Left kidney (tissue), 2 donors: ENCODE results near the gene PPARA. TPM values are rescaled to one million over a fixed set of nuclear protein-coding genes. Genes with fewer than 3 reads are reported as not detected.

Experiments
- DNase-seq: peaks from one replicate; pipeline ENCODE4 v3.0.0-alpha.2; 2013
- polyA plus RNA-seq: library from polyadenylated mRNA; unstranded; fragments of 120-200 nt; gene quantifications from one replicate; pipeline ENCODE4 v1.2.1, GENCODE V29; 2013; ENCODE audit not compliant: insufficient read length

Gene PPARA
- polyA plus RNA-seq, 1 donor, result 32.4 TPM

GRCh38 chr22:46272762-46273431 is 122.6 kb downstream of the PPARA start:
- DNase-seq, result no peak

GRCh38 chr22:46273432-46274148 is 123.3 kb downstream of the PPARA start:
- no peak for DNase-seq

DNA sequence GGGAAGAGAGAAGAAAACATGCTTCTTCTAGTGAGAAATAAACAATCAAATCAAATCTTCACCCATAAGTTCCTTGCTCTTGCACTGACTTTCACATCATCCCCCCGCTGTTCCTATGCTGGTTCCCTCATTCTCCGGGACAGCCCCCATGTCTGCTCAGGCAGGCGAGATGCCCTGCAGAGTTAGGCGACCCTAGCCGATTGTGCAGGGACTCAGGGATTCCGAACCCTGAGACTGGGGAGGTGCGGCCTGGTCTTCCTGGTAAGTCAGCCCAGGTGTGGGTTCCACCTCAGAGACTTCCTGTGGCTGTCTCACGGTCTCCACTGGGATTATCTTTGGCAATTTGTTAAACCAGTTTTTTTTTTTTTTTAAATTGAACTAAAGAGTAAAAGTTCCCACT is 124.1 kb downstream of the PPARA start:
- DNase-seq, result no peak

- DNase-seq, result no peak
These were observed 125.3 kb downstream of the PPARA start for GRCh38 chr22:46275455-46276122.

- DNase-seq, result no peak
These were observed 126.2 kb downstream of the PPARA start for GRCh38 chr22:46276563-46276962.

DNA sequence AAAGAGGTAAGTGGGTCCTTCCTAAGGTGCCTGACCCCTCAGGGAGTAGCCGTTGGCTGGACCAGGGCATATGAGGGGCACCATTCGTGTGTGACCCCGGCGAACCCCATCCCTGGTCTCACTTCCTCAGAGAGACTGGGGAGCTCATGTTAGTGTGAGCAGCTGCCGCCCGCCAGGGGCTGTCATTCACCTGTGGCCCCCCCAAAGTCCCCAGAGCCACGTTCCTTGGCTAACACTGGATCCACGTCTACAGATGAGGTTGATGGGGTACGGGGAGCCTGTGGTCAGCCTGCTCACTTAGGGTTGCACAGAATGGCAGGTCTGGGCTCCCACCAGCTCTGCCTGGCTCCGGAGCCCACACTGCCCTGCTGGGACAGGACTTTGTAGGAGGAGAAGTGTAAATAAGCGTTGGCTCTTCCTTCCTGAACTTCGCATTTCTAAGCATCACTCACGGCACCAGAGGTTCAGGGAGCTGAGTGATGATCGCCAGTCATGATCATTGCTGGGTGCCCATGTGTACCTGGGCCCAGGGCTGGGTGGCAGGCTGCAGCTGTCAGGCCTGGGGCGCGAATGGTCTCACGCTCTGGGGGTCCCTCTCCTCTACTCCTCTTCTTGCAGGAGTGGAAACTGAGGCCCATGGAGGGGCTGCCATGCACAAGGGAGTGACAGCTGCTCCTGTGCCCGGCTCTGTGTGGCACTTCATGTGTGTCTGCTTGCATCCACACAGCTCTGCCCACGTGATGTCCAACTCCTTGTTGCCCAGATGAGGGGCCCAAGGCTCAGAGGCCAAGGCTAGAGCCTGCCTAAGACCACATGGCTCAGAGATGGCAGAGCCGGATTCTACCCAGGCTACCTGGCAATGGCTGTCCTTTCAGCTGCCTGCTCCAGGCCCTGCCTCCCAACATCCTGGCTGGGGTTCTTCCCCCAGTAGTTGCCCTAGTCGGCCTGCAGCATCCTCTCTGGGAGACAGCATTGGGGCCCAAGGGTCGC is 128.6 kb downstream of the PPARA start:
- no peak for DNase-seq

- DNase-seq, result no peak
These were observed 129.9 kb downstream of the PPARA start for GRCh38 chr22:46280063-46280817.

- DNase-seq, result no peak
These were observed 130.8 kb downstream of the PPARA start for GRCh38 chr22:46280999-46281623.

GRCh38 chr22:46281866-46282678 is 131.7 kb downstream of the PPARA start:
- no peak for DNase-seq

GRCh38 chr22:46286006-46286405 is 135.7 kb downstream of the PPARA start:
- DNase-seq, result no peak

GRCh38 chr22:46286941-46287872 is 136.9 kb downstream of the PPARA start:
- DNase-seq, result no peak

DNA sequence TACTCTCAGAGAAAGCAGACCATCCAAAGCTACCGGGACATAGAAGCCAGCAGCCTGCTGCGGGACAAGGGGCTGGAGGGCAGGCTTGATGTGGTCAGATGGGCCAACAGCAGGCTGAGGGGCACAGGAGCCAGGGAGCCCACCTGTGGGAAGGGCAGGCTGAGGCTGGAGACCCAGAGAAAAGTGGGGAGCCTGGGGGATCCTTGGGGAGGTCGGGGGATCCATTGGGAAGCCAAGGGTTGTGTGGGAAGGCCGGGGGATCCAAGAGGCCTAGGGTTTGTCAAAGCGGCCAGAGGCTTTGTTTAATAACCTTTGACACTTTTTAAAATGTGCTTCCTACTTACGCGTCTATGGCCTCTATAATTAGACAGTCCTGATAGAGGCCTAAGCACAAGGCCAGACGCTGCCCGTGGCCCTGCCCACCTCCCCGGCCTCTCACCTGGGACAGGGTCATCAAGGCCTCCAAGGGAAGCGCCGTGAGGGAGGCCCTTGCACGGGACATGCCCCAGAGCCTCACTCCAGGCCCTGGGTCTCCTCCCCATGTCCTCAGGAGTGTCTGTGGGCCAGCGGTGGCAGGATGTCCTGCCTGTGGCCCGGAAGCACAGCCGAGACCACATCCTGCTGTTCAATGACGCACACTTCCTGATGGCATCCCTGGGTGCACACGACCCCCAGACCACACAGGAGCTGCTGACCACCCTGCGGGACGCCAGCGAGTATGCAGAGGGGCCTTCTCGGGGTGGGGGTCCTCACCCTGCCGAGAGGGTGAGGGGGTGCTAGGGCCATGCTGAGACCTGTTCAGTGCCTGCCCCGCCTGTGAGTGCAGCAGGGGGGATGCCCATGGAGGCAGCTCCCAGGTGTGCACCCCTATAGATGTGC is 137.8 kb downstream of the PPARA start:
- no peak for DNase-seq

- no peak for DNase-seq
These were observed 138.5 kb downstream of the PPARA start for GRCh38 chr22:46288846-46289243.

DNA sequence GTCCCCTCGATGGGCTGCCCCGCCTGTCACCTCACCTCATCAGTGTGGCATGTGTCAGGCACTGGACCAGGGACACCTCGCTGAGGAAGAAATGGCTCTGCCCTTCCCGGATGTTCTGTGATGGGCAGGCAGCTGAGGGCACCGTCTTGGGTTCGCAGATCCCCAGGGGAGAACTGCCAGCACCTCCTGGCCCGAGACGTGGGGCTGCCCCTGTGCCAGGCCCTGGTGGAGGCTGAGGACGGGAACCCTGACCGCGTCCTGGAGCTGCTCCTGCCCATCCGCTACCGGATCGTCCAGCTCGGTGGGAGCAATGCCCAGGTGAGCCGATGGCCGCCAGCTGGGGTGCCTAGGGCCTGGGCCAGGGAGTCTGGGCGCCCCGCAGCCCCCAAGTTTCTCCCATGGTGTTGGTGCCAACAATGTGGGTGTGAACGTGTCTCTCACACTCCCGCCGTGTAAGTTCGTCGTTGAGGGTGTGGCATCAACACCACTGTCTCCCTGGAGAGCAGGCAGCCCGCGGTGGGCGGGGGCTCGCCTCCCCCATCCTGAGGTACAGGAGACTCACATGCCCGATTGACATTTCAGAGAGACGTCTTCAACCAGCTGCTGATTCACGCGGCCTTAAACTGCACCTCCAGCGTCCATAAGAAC is 139.0 kb downstream of the PPARA start:
- no peak for DNase-seq

DNA sequence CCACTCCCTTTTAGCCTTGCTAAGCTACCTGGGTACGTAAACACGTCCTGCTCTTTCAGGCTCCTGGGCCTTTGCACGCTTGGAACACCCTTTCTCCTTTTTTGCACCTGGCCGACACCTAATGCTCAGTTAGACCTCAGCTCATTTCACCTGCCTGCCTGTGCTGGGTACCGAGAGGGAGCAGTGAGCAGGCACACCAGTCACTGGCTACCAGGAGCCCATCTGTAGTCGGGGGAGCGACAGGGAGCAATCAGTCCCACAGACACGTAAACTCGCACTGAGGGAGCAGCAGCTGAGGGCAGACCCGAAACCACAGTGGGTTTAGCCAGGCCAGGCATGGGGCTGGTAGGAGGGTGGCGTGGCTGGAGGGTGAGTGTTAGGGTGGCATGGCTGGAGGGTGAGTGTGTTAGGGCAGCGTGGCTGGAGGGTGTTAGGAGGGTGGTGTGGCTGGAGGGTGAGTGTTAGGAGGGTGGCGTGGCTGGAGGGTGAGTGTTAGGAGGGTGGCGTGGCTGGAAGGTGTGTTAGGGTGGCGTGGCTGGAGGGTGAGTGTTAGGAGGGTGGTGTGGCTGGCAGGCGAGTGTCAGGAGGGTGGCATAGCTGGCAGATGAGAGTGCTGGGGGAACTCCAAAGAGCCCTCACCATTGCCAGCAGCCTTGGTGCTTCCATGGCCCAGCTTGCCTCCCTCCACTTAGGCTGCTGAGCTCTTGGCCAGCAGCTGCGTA is 140.0 kb downstream of the PPARA start:
- DNase-seq, result no peak
